Stimulated activated naive CD4-positive, alpha-beta T cell (primary cell): ENCODE measurements around the gene KCNQ1.

Source experiments
- DNase-seq, 6 experiments: peaks; one replicate each; lab custom pipeline; 2025; lab: John Stamatoyannopoulos, UW

Gene KCNQ1

GRCh38 chr11:2511421-2512369 lies 66.9 kb downstream of the KCNQ1 start:
- DNase-seq, result no peak

- no peak for DNase-seq
Measured at GRCh38 chr11:2512431-2513407, 67.9 kb downstream of the KCNQ1 start.

DNA sequence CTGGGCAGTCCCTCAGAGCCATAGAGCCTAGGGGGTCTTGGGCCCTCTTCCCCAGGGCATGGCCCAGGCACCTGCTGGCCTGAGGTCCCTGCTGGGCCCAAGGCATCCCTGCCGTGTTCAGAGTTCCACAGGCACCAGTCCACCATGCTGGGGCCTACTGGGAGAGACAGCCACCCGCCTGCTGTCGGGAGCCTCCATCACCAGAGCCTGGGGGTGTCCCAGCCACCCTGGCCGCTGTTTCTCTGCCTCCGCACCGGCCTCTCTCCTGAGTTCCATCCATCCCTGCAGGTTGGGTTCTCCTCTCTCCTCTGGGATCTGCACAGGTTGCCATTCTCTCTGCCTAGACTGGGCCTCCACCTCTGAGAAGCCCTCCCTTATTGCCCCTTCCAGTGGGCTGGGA lies 68.6 kb downstream of the KCNQ1 start:
- DNase-seq, result no peak

DNA sequence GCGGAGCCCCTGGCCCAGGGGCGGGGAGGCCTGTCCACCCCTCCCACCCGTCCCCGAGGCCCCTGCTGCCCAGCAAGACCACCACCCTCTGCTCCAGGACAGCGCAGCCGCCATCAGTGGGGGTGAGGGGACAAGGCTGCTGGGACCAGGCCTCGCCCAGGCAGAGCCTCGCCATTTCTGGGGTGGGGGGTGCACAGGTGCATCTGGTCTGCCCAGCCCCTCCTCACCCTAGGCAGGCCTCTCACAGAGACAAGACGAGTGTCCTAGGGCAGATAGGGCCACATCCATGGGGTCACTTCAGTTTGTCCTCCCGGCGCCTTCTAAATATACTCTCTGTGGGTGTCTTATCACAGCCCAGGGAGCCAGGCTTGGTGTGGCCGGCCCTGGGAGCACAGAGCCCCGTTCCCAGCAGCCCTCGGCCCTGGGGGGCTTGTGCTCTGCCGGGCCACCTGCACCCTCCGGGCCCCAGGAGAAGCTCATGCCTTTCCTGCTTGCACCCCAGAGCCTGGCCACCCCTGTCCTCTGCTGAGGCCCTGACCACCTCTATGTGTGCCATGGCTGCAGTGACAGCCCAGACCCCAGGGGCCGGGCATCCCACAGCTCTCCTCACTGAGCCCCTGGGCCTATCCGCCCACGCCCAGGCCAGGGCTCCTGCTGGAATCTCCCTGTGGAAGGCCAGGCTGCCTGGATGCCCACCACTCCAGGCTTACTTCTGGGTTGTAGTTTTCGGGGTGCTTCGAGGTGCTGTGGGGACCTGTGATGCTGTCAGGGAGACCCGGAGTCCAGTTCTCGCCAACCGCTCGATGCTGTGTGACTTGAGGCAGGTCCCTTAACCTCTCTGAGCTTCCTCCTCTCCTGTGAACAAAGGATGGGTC lies 70.8 kb downstream of the KCNQ1 start:
- no peak for DNase-seq

GRCh38 chr11:2516276-2517015 lies 71.6 kb downstream of the KCNQ1 start:
- no peak for DNase-seq

DNA sequence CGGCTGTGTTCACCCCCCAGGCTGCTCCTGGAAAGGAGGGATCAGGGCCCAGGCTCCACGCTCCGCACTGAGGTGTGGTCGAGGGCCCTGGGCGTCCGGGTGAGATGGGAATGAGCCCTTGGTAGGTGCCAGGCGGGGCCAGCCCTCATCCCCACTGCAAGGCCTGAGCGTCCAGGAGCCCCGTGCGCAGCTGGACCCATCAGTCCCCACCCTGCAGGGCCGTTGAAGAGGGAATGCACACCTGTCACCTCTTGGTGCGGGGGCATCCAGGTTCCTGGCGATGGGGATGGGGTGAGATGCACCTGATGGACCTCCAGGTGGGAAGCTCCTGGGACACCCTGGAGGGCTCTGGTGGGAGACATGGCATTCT lies 72.2 kb downstream of the KCNQ1 start:
- no peak for DNase-seq

- no peak for DNase-seq
Measured at GRCh38 chr11:2517386-2518064, 72.7 kb downstream of the KCNQ1 start.

DNA sequence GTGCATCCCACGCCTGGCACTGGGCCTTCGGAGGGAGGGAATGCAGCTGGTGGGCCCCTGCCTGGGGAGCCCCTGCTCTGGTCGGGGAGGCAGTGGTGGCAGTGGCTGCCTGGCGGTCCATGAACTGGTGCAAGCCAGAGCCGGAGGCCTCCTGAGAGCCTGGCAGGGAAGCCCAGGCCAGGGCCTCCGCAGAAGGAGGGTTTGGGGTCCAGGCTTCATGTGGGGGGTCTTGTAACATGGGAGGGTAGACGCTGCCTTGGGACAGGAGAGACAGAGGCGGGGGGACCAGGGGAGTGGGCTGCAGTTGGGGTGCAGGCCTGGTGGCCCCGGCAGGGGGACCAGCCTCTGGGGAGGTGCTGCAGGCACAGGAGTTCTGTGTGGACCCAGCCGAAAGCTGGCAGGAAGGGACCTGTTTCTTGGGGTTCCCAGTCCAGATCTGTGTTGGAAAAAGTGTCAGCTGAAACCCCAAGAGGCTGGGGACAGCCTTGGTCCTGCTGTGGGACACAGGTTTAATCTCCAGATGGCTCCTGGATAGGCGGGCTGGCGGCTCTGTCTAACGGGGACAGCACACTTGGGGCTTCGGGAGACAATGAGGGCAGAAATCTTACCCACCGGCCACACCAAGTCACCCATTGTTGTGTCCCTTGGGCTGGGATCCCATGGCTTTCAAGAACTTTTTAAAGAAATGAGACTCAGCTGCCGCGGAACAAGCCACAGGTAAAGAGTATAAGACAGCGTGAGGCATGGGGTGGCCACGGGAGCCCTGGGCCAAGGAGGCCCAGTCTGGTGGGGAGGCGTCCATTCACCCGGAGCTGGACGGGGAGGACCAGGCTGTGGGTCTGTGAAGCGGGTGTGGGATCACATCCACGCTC lies 73.5 kb downstream of the KCNQ1 start:
- DNase-seq, result no peak

- no peak for DNase-seq
Measured at GRCh38 chr11:2518983-2519340, 74.2 kb downstream of the KCNQ1 start.

DNA sequence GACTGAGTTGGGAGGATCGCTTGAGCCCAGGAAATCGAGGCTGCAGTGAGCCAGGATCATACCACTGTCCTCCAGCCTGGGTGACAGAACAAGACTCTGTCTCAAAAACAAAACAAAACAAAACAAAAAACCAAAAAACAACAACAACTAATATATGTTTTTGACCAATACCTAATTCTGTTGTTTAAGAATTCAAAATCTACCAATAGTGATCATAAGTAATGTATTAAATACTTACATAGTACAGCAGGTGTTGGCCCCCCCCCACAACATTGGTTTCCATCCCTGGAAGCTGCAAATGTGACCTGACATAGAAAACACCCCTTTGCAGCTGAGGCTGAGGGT lies 74.7 kb downstream of the KCNQ1 start:
- DNase-seq, result no peak

- DNase-seq, result no peak
Measured at GRCh38 chr11:2519862-2520735, 75.3 kb downstream of the KCNQ1 start.

GRCh38 chr11:2520736-2521035 lies 75.9 kb downstream of the KCNQ1 start:
- DNase-seq, result no peak

GRCh38 chr11:2521081-2521732 lies 76.4 kb downstream of the KCNQ1 start:
- DNase-seq, result no peak

GRCh38 chr11:2521733-2522630 lies 77.2 kb downstream of the KCNQ1 start:
- DNase-seq, result no peak

GRCh38 chr11:2522631-2523255 lies 77.9 kb downstream of the KCNQ1 start:
- DNase-seq, result no peak

GRCh38 chr11:2523821-2524391 lies 79.1 kb downstream of the KCNQ1 start:
- no peak for DNase-seq
